ENCODE data around the gene KLHL17. TPM values are rescaled to one million over a fixed set of nuclear protein-coding genes. Genes with fewer than 3 reads are reported as not detected.

Gene KLHL17
- polyA plus RNA-seq, 1 experiment: 14.7 TPM

DNA sequence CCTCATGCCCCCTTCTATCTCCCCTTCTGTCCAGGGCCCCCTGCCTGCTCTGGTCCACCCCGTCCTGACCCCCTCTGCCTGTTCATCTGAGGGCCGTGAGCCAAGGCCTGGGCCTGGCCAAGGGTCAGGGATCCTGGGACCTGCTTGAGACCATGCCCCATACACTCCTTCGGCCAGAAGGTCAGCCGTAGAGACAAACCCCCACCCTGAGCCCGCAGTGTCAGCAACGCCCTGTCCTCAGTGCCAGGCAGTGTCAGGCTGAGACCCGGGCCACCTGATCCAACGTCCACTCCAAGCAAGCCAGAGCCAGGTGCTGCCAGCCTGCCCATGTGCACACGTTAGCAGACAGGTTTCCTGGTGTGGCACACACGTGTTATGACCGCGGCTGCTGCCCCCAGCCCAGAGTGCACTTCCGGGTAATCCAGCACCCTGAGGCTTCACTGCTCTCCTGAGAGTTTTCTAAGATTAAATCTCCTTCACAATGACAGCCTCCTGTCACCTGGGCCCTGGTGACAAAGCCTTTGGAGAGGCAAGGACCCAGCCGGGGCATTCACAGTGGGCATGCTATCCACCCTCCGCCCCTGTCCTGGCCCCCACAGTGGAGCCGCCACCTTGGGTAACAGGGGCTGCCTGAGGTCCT is 46.8 kb upstream of the KLHL17 start:
- CTCF ChIA-PET: interaction anchor here (2.2 kb wide), 1 partner anchor 8 kb away, joined by 11 read pairs; no protein-coding TSS in a partner anchor
- Histone ChIP-seq H3K27me3 (ENCODE audit: control insufficient read depth, insufficient read depth, low read length) (no peaks in the 10 kb centered on the region; the same call in 1 of the 2 replicates), H3K4me3 (ENCODE audit: low read depth, low read length) (no peak overlapping the region), H3K36me3 (ENCODE audit: control insufficient read depth, insufficient read depth, low read length) (no peaks in the 10 kb centered on the region)
- POLR2A ChIA-PET: no interaction called here
- TF ChIP-seq, protein P1, sequence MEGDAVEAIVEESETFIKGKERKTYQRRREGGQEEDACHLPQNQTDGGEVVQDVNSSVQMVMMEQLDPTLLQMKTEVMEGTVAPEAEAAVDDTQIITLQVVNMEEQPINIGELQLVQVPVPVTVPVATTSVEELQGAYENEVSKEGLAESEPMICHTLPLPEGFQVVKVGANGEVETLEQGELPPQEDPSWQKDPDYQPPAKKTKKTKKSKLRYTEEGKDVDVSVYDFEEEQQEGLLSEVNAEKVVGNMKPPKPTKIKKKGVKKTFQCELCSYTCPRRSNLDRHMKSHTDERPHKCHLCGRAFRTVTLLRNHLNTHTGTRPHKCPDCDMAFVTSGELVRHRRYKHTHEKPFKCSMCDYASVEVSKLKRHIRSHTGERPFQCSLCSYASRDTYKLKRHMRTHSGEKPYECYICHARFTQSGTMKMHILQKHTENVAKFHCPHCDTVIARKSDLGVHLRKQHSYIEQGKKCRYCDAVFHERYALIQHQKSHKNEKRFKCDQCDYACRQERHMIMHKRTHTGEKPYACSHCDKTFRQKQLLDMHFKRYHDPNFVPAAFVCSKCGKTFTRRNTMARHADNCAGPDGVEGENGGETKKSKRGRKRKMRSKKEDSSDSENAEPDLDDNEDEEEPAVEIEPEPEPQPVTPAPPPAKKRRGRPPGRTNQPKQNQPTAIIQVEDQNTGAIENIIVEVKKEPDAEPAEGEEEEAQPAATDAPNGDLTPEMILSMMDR (IDR thresholded peaks at IDR 0.05; ENCODE audit: insufficient read depth, low read depth, low read length): no peak
- DNase-seq (ENCODE audit: low read depth): no peak

DNA sequence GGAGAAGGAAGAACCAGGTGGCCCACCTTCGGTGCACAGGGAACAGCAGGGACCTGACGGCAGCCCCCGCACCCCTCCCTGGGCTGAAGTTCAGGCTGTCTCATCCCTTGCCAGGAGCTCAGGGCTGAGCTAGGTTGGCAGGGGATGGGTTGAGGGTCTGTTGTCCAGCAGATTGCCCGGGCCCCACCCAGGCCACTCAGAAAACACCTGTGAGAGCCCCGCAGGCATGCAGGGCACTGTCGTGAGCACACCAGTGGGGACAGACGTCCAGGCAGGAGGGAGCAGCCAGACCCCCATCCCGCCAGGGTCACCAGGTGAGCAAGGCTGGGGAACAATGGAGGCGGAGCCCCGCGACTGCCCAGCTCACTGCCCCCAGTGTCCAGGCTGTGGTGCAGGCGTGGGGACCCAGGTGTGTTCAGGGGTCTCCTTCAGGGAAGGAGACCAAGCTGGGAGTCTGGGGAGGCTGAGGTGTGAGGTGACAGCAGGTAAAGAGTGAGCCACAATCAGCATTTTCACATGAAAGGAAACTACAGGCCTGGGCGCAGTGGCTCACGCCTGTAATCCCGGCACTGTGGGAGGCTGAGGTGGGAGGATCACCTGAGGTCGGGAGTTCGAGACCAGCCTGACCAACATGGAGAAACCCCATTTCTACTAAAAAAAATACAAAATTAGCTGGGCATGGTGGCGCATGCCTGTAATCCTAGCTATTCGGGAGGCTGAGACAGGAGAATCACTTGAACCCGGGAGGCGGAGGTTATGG is 46.1 kb upstream of the KLHL17 start:
- Histone ChIP-seq H3K36me3 (ENCODE audit: control insufficient read depth, insufficient read depth, low read length) (no peaks in the 10 kb centered on the region), H3K4me3 (ENCODE audit: low read depth, low read length) (no peak overlapping the region), H3K27me3 (ENCODE audit: control insufficient read depth, insufficient read depth, low read length) (no peaks in the 10 kb centered on the region; the same call in 1 of the 2 replicates)
- POLR2A ChIA-PET: no interaction called here
- CTCF ChIA-PET: interaction anchor here (2.2 kb wide), 1 partner anchor 9 kb away, joined by 11 read pairs; no protein-coding TSS in a partner anchor
- TF ChIP-seq, protein P1 (IDR thresholded peaks at IDR 0.05; ENCODE audit: insufficient read depth, low read depth, low read length): no peak
- DNase-seq (ENCODE audit: low read depth): no peak

DNA sequence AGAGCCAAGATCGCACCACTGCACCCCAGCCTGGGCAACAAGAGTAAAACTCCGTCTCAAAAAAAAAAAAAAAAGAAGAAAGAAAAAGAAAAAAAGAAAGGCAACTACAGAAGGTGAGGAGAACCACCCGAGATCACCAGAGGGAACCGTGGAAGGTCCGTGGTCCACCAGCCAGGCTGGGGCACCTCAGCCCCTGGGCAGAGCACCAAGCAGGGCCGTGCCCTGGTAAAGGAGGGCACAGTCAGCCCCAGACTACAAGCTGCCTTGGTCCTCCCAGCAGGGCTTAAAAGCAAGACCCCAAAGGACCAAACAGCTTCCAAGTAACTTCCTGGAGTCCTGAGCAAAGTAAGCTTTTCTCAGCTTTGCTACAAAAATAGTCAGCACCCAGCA is 45.5 kb upstream of the KLHL17 start:
- Histone ChIP-seq H3K4me3 (ENCODE audit: low read depth, low read length) (no peak overlapping the region), H3K27me3 (ENCODE audit: control insufficient read depth, insufficient read depth, low read length) (no peaks in the 10 kb centered on the region; the same call in 1 of the 2 replicates), H3K36me3 (ENCODE audit: control insufficient read depth, insufficient read depth, low read length) (no peaks in the 10 kb centered on the region)
- ChIA-PET CTCF (interaction anchor here (2.2 kb wide), 1 partner anchor 10 kb away, joined by 11 read pairs; no protein-coding TSS in a partner anchor), POLR2A (no interaction called here)
- DNase-seq (ENCODE audit: low read depth): no peak
- TF ChIP-seq, protein P1 (IDR thresholded peaks at IDR 0.05; ENCODE audit: insufficient read depth, low read depth, low read length): no peak

DNA sequence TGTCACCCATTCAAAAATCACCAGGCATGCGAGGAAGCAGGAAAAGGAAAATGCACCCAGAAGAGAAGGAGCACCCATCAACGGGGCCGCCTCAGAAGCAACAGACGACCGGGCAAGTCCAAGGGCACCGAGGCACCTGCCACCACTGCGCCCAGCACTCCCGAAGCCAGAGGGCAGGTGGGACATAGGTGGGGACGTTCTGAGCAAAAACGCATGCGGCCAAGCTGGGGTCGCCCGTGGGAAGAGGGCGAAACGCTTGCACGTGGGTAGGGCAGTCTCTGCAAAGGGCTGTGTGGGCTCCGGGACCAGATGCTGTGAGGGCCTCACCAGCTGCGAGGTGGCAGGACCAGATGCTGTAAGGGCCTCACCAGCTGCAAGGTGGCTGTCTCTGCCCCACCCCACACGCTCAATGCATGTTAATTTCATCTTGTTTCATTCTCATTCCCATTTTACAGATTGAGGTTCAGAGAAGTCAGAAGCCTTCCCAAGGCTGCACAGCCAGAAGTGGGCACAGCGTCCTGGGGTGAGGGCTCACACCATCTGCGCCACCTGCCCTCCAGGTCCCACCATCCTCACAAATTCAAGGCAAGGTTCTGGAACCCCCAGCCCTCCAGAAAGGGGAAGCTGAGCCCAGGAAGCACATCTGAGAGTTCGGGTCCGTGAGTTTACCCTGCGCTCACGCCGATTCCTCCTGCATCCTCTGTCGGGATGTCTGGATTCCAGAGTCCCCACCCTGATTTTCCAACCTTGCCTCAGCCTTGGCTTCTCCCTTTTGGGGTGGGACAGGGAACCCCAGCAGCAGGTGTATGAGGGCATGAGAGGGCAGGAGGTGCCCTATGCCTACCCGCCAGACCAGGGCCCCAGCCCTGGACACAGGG is 44.9 kb upstream of the KLHL17 start:
- CTCF ChIA-PET: interaction anchor here (2.2 kb wide), 1 partner anchor 10 kb away, joined by 11 read pairs; no protein-coding TSS in a partner anchor
- TF ChIP-seq, protein P1 (IDR thresholded peaks at IDR 0.05; ENCODE audit: insufficient read depth, low read depth, low read length): no peak

More for the DNA sequence above, 44.9 kb upstream of the KLHL17 start:
- Histone ChIP-seq H3K27me3 (ENCODE audit: control insufficient read depth, insufficient read depth, low read length) (no peaks in the 10 kb centered on the region; the same call in 1 of the 2 replicates), H3K36me3 (ENCODE audit: control insufficient read depth, insufficient read depth, low read length) (no peaks in the 10 kb centered on the region), H3K4me3 (ENCODE audit: low read depth, low read length) (no peak overlapping the region)
- DNase-seq (ENCODE audit: low read depth): no peak
- POLR2A ChIA-PET: no interaction called here
